ENCODE results near the gene SAMD4A.

SAMD4A gene

GRCh38 chr14:54566410-54567223 is at the start of gene SAMD4A:
SAMD4A (plus strand) TSS chr14:54567128; CDS start chr14:54567917, 789 bp downstream.
- DNase-seq (ENCODE audit: low spot score), result peak; percentile 75

DNA sequence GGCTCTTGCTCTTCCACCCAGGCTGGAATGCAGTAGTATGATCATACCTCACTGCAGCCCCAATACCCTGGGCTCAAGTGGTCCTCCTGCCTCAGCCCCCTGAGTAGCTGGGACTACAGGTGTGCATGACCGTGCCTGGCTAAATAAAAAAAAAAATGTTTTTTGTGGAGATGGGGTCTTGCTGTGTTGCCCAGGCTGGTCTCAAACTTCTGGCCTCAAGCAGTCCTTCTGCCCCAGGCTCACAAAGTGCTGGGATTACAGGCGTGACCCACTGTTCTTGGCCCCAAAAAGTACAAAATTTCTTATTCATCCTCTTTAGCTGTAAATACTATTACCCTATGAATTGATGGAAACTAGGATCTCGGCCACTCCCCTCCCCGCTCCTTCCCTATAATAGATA is 42.5 kb upstream of the SAMD4A start:
- DNase-seq (ENCODE audit: low spot score), result no peak

DNA sequence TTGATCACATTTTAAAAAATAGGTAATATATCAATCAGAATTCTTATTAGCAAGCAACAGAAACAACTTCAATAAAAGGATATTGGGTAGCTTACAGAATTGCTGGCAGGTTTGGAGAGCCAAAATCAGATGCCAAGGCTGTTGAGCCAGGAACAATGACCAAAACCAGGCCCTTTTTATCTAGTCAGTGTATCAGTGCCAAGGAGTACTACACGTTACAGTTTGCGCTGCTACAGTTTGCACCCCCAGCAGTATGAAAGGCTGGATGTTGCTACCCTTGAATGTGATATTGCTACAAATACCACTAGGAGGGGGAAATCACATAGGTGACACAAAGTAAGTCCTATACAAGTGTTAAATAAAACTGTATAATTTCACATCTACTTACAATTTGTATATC is 38.0 kb upstream of the SAMD4A start:
- no peak for DNase-seq (ENCODE audit: low spot score)

GRCh38 chr14:54529811-54530210 is 37.1 kb upstream of the SAMD4A start:
- no peak for DNase-seq (ENCODE audit: low spot score)

GRCh38 chr14:54532111-54533012 is 34.6 kb upstream of the SAMD4A start:
- DNase-seq (ENCODE audit: low spot score), result no peak

- DNase-seq (ENCODE audit: low spot score), result no peak
These were observed 33.8 kb upstream of the SAMD4A start for GRCh38 chr14:54533100-54533499.

- no peak for DNase-seq (ENCODE audit: low spot score)
These were observed 31.8 kb upstream of the SAMD4A start for GRCh38 chr14:54535126-54535525.

- no peak for DNase-seq (ENCODE audit: low spot score)
These were observed 31.3 kb upstream of the SAMD4A start for GRCh38 chr14:54535646-54536045.

DNA sequence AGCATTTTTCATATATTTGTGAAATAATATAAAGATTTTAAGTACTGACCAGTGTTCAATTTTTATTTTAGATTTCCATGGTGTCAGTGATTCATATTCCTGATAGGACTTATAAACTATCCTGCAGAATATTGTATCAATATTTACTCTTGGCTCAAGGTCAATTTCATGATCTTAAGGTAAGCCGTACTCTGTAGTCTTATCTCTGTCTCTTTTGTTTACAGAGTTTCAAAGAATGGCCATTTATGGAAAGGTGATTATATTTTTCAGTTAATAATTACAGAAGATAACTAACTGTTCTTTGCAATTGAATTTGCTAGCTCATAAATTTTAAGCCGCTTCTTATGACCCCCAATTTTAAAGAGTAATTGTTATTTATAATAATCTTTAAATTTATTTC is 29.3 kb upstream of the SAMD4A start:
- no peak for DNase-seq (ENCODE audit: low spot score)

DNA sequence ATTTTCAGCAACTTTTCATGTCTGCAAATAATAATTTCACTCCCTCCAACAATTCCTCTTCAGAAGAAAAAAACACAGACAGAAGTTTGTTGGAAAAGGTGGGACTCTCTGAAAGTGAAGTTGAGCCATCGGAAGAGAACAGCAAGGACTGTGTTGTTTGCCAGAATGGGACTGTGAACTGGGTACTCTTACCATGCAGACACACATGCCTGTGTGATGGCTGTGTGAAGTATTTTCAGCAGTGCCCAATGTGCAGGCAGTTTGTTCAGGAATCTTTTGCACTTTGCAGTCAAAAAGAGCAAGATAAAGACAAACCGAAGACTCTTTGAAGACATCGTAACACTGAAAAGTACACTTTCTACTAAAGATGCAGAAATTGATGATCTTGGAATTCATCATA is 28.9 kb upstream of the SAMD4A start:
- no peak for DNase-seq (ENCODE audit: low spot score)

- DNase-seq (ENCODE audit: low spot score), result no peak
These were observed 19.3 kb upstream of the SAMD4A start for GRCh38 chr14:54547583-54547982.

DNA sequence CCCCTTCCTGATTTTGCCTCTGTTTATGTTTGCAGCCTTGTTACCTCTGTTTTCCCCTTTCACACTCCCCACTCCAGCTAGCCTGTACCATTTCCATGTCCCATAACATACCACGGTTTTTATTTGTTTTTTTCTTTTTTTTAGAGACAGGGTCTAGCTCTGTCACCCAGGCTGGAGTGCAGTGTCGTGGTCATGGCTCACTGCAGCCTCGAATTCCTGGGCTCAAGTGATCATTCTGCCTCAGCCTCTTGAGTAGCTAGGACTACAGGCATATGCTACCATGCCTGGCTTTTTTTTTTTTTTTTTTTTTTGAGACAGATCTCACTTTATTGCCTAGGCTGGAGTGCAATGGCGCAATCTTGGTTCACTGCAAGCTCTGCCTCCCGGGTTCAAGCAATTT is 18.4 kb upstream of the SAMD4A start:
- DNase-seq (ENCODE audit: low spot score), result no peak

DNA sequence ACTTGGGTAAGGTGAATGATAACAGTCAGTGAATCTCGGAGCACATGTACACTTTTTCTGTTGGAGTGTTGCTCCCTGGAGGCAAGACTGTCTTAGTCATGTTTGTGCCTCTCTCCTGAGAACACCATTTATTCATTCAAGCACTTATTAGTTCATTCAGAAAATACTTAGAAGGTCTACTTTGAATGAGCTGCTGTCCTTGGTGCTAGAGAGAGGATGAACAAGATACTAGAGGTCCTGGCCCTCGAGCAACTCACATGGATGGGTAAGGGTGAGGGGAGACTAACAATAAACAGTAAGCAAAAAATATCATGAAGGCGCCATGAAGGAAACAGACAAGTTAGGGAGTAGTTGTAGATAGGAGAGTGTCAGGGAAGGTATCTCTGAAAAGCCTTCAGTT is 17.1 kb upstream of the SAMD4A start:
- no peak for DNase-seq (ENCODE audit: low spot score)

DNA sequence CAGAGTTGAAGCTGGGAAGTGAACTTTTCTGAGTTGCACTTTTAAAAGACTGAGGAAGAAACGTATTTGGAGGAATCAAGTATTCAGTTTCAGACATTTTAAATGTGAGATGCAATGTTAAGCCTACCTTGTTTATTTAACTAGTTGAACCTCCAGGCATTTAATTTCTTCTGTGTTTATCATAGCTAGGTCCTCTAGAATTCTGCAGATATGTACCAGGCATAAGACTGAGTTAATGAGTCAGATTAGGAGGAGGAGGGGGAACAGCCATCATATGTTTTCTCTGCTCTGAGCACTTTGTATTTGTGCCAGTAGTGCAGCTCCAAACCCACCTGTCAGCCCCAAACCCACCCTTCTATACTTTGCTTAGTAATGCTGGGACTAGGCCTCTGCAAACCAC is 16.4 kb upstream of the SAMD4A start:
- DNase-seq (ENCODE audit: low spot score), result no peak

GRCh38 chr14:54554401-54554800 is 12.5 kb upstream of the SAMD4A start:
- DNase-seq (ENCODE audit: low spot score), result no peak

- DNase-seq (ENCODE audit: low spot score), result no peak
These were observed 11.3 kb upstream of the SAMD4A start for GRCh38 chr14:54555651-54556050.

DNA sequence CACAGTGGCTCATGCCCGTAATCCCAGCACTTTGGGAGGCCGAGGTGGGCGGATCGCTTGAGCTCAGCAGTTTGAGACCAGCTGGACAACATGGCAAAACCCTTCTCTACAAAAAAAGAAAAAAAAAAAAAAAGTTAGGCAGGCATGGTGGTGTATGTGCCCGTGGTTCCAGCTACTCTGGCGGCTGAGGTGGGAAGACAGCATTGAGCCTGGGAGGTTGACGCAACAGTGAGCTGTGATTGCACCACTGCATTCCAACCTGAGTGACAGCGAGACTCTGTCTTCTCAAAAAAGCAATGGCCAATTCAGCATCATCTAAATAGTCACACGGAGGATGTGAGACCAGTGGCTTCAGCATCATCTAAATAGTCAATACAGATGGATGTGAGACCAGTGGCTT is 10.4 kb upstream of the SAMD4A start:
- no peak for DNase-seq (ENCODE audit: low spot score)

GRCh38 chr14:54562334-54562733 is 4.6 kb upstream of the SAMD4A start:
- DNase-seq (ENCODE audit: low spot score), result no peak

GRCh38 chr14:54564071-54564867 is 2.7 kb upstream of the SAMD4A start:
- no peak for DNase-seq (ENCODE audit: low spot score)

- DNase-seq (ENCODE audit: low spot score), result peak; percentile 48
These were observed 1.8 kb upstream of the SAMD4A start for GRCh38 chr14:54564868-54565784.

DNA sequence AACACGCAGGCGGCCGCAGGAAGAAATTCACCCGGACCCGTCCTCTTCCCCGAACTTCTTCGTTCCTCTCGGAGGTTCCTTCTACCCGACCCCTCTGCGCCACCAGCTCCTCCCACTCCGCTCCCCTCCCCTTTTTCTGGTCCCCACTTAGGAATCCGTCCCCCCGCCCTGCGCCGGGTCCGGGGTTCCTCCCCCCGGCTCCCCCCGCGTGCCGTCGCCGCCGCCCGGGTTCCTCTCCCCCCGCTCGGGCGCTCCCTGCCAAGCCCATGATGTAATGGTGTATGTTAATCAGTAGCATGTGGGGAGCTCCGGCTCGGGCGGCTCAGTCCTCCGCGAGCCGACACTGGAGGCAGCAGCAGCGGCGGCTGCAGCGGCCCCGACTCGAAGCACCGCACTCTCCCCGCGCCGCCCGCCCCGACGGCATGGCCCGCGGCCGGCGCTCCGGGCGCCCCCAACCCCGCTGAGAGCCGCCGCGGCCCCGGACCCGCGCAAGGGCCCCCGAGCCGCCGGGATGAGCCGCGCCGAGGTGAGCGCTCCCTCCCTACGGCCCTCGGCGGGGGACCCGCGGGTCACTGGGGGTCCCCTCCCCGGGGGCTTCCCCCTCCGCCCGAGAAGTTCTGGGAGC is 1.0 kb upstream of the SAMD4A start:
- peak; percentile 89 for DNase-seq (ENCODE audit: low spot score)

Measured in putamen (tissue), 1 donor.